GM18499 (cell line): ENCODE results near the gene SEMA3D.

ENCODE experiments used
- ATAC-seq: cut with Tn5 transposase; IDR thresholded peaks from one replicate; pipeline ENCODE4 v1.9.1; 2021; ENCODE audit warnings: moderate number of reproducible peaks; ENCODE audit not compliant: insufficient read depth, unreplicated experiment

The SEMA3D gene

DNA sequence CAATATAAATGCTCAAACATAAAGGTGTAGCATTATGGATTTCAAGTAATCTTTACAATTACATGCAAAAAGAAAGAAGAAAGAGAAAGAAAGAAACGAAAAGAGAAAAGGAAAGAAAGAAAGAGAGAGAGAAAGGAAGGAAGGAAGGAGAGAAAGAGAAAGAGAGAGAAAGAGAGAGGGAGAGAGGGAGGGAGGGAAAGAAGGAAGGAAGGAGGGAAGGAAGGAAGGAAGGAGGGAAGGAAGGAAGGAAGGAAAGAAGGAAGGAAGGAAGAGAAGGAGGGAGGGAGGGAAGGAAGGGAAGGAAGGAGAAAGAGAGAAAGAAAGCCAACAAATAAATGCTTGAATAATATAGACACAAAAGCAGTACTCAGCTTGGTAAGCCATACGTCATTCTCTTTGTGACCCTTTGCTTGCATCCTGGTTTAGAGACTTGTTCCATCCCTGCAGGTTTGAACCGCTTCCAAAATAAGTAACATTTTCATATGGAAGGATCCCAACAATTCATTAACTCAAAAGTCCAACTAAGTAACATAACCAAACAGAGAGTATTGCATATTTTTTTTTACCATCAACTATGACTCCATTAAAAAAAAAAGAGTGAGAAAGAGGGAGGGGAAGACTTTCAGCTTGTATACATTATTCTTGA lies 95.8 kb downstream of the SEMA3D start:
- ATAC-seq = no peak

GRCh38 chr7:85090143-85090542 lies 96.7 kb downstream of the SEMA3D start:
- ATAC-seq = no peak

- ATAC-seq = no peak
These were observed 105.0 kb downstream of the SEMA3D start for GRCh38 chr7:85081846-85082245.

- no peak for ATAC-seq
These were observed 105.5 kb downstream of the SEMA3D start for GRCh38 chr7:85081392-85081791.

- no peak for ATAC-seq
These were observed 107.4 kb downstream of the SEMA3D start for GRCh38 chr7:85079434-85079833.

DNA sequence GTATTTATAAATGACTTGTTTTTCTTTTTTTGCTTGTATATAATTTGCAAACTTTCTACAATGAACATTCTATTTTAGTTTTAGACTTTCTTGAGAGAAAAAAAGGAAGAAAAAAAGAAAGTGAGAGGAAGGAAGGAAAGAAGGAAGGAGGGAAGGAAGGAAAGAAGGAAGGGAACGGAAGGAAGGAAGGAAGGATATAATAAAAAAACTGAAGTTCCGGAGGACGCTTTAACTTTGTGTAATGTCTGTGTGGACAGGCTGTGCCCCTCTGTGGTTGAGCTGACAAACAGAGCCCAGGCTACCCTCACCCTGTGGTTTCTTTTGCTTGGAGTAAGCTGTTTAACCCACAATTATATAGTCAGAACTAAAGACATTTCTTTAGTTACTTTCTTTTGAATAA lies 108.7 kb downstream of the SEMA3D start:
- no peak for ATAC-seq

GRCh38 chr7:85075864-85076263 lies 111.0 kb downstream of the SEMA3D start:
- ATAC-seq = no peak

DNA sequence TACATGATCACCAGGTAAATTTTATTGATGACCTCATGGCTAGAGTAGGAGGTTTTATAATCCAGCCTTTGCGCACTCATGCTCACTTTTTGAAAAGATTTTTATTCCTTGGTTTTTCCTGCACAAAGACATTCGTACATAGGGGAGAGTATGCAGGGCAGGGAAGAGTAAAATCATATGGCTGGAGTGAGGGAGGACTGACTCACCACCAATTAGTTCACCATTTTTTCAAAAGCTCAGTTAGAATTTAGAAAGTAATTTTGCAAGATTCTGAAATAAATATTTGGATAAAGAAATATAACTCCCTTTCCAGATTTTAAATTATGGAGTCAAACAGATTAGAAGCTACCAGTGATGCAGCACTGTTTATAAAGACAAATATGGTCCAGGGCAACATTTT lies 111.9 kb downstream of the SEMA3D start:
- ATAC-seq = no peak

- no peak for ATAC-seq
These were observed 112.8 kb downstream of the SEMA3D start for GRCh38 chr7:85074016-85074415.

GRCh38 chr7:85070967-85071628 lies 115.8 kb downstream of the SEMA3D start:
- ATAC-seq = no peak

- ATAC-seq = no peak
These were observed 118.1 kb downstream of the SEMA3D start for GRCh38 chr7:85068799-85069198.

- no peak for ATAC-seq
These were observed 119.5 kb downstream of the SEMA3D start for GRCh38 chr7:85067371-85067770.

- no peak for ATAC-seq
These were observed 120.9 kb downstream of the SEMA3D start for GRCh38 chr7:85065888-85066485.

- ATAC-seq = no peak
These were observed 121.5 kb downstream of the SEMA3D start for GRCh38 chr7:85065306-85065705.

DNA sequence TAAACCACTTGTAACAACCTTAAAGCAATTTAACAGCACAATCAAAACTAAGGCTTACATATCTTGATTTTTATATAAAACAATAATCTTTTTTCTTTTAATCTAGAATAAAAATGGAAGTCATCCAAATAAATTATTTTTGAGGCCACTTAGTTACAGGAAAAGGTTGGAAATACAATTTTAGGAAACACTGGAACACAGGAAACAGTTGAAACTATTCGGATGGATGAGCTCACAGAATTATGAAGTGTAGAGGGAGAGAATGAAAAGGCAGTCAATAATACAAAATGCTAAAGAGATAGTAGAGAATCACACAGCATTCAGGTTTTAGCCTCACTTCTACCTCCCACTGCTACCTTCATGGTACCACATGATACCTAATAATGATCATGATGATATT lies 124.2 kb downstream of the SEMA3D start:
- ATAC-seq = no peak

DNA sequence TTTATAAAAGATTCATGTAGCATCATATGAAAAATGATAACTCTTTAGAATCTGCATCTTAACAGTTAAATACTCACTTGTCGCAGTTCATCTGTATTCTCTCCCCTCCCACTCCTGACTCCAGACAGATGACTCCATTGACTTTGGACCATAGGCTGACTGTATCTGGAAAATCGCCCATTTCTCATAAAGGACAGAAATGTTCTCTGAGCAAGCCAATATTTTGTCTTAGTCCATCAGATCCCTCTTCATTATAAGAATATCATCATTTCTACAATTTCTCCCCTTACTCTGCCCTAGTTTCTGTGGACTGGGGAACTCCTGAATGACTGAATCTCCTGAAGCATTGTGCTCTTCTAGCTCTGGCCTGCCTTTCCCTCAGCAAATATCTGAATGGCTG lies 125.4 kb downstream of the SEMA3D start:
- ATAC-seq = no peak

DNA sequence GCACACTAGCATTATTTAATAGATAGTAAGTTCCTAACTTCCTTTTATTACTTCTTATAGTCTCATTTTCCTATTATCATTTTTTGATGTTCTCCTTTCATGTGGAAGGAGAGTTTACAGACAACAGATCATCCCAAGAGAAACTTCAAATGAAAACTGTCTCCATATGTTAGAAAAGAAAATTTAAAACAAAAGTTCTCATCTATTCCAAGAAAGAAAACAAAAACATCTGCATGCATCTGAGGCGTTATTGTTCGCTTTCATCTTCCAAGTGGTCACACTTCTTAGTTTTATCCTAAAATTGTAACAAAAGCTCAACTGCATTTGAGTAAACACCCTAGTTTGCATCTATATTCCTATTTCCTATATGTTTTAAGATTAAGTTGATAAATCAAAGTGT lies 126.2 kb downstream of the SEMA3D start:
- ATAC-seq = no peak

DNA sequence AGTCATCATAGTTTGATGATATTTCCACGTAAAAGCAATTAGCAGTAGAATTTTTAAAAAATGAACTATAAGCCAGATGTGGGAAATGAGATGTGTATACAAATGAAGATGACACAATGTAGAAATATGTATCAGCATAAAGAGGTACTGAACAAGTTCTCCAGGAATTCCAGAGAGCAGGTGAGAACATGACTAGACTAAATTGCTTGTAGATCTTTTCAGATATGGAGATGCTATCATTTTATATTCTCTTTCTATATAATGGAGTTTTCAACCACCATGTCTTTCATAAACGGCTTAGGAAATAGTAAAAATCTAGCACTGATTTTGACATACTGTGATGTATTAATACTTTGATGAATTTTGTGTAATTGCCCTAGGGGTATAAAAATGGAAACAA lies 130.9 kb downstream of the SEMA3D start:
- ATAC-seq = no peak

DNA sequence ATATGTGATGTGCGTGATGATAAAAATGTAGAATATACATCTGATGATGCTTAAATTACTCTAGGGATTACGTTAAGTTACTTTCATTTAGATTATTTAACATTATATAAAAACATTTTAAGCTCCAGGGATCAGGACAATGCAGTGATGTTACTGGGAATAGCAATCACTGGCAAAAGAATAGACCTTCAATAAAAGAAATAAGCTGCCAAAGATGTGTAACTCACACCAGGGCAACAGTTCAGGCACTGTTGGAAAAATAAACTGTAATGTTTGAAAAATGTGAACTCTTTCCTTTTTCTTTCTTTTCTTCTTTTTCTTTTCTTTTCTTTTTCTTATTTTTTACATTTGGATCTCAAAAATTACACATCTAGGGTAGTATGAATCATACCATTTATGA lies 131.7 kb downstream of the SEMA3D start:
- no peak for ATAC-seq

GRCh38 chr7:85054306-85054705 lies 132.6 kb downstream of the SEMA3D start:
- no peak for ATAC-seq

DNA sequence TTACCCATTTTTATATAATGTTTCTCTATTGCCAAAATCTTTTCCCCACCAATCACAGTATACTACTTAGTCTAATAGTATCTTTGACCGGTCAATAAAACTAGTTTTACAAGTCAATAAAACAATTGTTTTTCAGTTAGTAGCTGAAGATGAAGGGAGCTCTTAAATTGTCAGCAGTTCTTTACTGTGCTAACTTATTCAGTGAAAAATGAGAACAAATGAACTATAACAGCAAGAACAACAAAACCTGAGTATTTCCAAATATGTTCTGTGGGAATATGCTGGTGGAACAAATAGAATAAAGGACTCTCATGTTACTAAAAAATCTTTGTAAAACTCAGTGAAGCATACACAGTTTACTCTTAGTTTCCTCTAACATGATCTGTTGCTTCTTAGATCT lies 134.0 kb downstream of the SEMA3D start:
- ATAC-seq = no peak
